HCT116 (cell line): ENCODE results near the gene MRPL20. TPM values are rescaled to one million over a fixed set of nuclear protein-coding genes. Genes with fewer than 3 reads are reported as not detected.
A peak's percentile ranks its signal among the peaks of the same experiment; 100 is the strongest.
"Not testable (repeated sequence)": the region's sequence is repeated elsewhere in the genome, so short reads cannot be mapped to it uniquely, and the experiment has no call there.

Source experiments
- ATAC-seq: fragments of 200-7000 bp; cut with Tn5 transposase; 2 replicates; pipeline ENCODE4 v1.9.1; 2020; ENCODE audit warnings: mild to moderate bottlenecking, moderate library complexity
- BruUV-seq: library from RNA; stranded (reverse); fragments of 400-500 nt; replicated peaks from 2 replicates; lab custom pipeline; 2021; lab: Mats Ljungman, UMichigan
- CTCF ChIA-PET: fragments of 300-600 bp; sonication (Branson Sonifier 250); formaldehyde crosslinking; loops from one replicate; lab custom pipeline; 2021; ENCODE audit warnings: antibody characterized with exemption; lab: Charles Lee
- POLR2A ChIA-PET: fragments of 300-600, 350-600 bp; sonication (Branson Sonifier 250); formaldehyde crosslinking; loops from one replicate; lab custom pipeline; 2021; ENCODE audit warnings: antibody characterized with exemption; lab: Charles Lee
- RAD21 ChIA-PET, 2 experiments: fragments of 300-600 bp; sonication (Branson Sonifier 250); formaldehyde crosslinking; loops; one replicate each; lab custom pipeline; 2023; ENCODE audit warnings: low total read pairs in 2 of 2; ENCODE audit not compliant: uncharacterized antibody in 2 of 2, unreplicated experiment in 2 of 2, low non-redundant PET in 1 of 2; lab: Charles Lee
- DNase-seq: peaks from one replicate; pipeline ENCODE4 v3.0.0-alpha.2; 2010; ENCODE audit warnings: low read depth, low spot score
- H2AFZ ChIP-seq: fragments of 200-600 bp; shearing (Covaris generic), sonication (generic); 2 replicates; pipeline ENCODE4 v1.6.1; 2017; ENCODE audit warnings: low read depth, mixed run types, mixed read lengths, antibody characterized with exemption, low read length; ENCODE audit not compliant: poor library complexity, severe bottlenecking
- H3K27ac ChIP-seq: 2 replicates; pipeline ENCODE4 v1.5.1; 2012; ENCODE audit warnings: low read depth, low read length
- H3K27me3 ChIP-seq: fragments of 200-600 bp; sonication (generic); 2 replicates; pipeline ENCODE4 v1.6.1; 2016; ENCODE audit warnings: mixed run types, low read length, mixed read lengths; ENCODE audit not compliant: insufficient read depth
- H3K36me3 ChIP-seq, 2 experiments: fragments of 200-500 bp in 1 of 2; fragments of 200-600 bp in 1 of 2; sonication (Bioruptor generic) in 1 of 2; sonication (generic) in 1 of 2; 2 replicates each; pipeline versions ENCODE4 v1.5.1 to v1.6.1; 2014 to 2016; ENCODE audit warnings: low read length in 2 of 2, inconsistent platforms in 1 of 2, mixed read lengths in 1 of 2, mixed run types in 1 of 2; ENCODE audit not compliant: insufficient read depth in 2 of 2, control insufficient read depth in 1 of 2
- H3K4me1 ChIP-seq, 2 experiments: fragments of 200-600 bp in 1 of 2; sonication (generic) in 1 of 2; 2 replicates each; pipeline versions ENCODE4 v1.5.1 to v1.6.1; 2012 to 2017; ENCODE audit warnings: low read length in 2 of 2, inconsistent platforms in 1 of 2, mild to moderate bottlenecking in 1 of 2, mixed read lengths in 1 of 2, mixed run types in 1 of 2, moderate library complexity in 1 of 2; ENCODE audit not compliant: insufficient read depth in 2 of 2, control insufficient read depth in 1 of 2
- H3K4me2 ChIP-seq: fragments of 200-600 bp; sonication (generic); 2 replicates; pipeline ENCODE4 v1.6.1; 2017; ENCODE audit warnings: mixed run types, low read length, mixed read lengths
- H3K4me3 ChIP-seq, 2 experiments: fragments of 200-600 bp in 1 of 2; sonication (generic) in 1 of 2; replicated peaks in 1 of 2; 2 replicates each; pipeline ENCODE4 v1.5.1; 2011 to 2016; ENCODE audit warnings: low read length in 2 of 2, control low read depth in 1 of 2, low read depth in 1 of 2, mild to moderate bottlenecking in 1 of 2, mixed read lengths in 1 of 2, mixed run types in 1 of 2
- H3K79me2 ChIP-seq: fragments of 200-600 bp; sonication (generic); 2 replicates; pipeline ENCODE4 v1.6.1; 2017; ENCODE audit warnings: mild to moderate bottlenecking, mixed run types, low read length, moderate library complexity, mixed read lengths; ENCODE audit not compliant: insufficient read depth
- H3K9ac ChIP-seq: fragments of 200-600 bp; sonication (generic); 2 replicates; pipeline ENCODE4 v1.6.1; 2016; ENCODE audit warnings: low read length, mixed read lengths
- H3K9me2 ChIP-seq: fragments of 200-600 bp; sonication (generic), shearing (Covaris generic); 2 replicates; pipeline ENCODE4 v1.6.1; 2017; ENCODE audit warnings: mixed run types, mild to moderate bottlenecking, moderate library complexity; ENCODE audit not compliant: insufficient read depth
- H3K9me3 ChIP-seq, 2 experiments: fragments of 200-500 bp in 1 of 2; fragments of 200-600 bp in 1 of 2; sonication (Bioruptor generic) in 1 of 2; sonication (generic) in 1 of 2; 2 replicates each; pipeline ENCODE4 v1.6.1; 2014 to 2017; ENCODE audit warnings: low read length in 2 of 2, mixed read lengths in 2 of 2, inconsistent platforms in 1 of 2, low read depth in 1 of 2, mild to moderate bottlenecking in 1 of 2, mixed run types in 1 of 2, moderate library complexity in 1 of 2; ENCODE audit not compliant: control insufficient read depth in 1 of 2, insufficient read depth in 1 of 2
- H4K20me1 ChIP-seq: fragments of 200-600 bp; sonication (generic), shearing (Covaris generic); 2 replicates; pipeline ENCODE4 v1.6.1; 2017; ENCODE audit warnings: mixed run types, mild to moderate bottlenecking, moderate library complexity; ENCODE audit not compliant: insufficient read depth
- CBX3 ChIP-seq: IDR thresholded peaks from 2 replicates; pipeline ENCODE4 v1.6.1; 2012; ENCODE audit warnings: low read depth
- CTCF ChIP-seq, 3 experiments: fragments of 200-600 bp in 1 of 3; sonication (generic) in 1 of 3; IDR thresholded peaks in 2 of 3; conservative IDR thresholded peaks in 1 of 3; 2 replicates each; pipeline ENCODE4 v1.5.1; 2012 to 2017; ENCODE audit warnings: low read depth in 2 of 3, low read length in 2 of 3, antibody characterized with exemption in 1 of 3, borderline replicate concordance in 1 of 3, control low read depth in 1 of 3, mild to moderate bottlenecking in 1 of 3, mixed read lengths in 1 of 3, mixed run types in 1 of 3, moderate library complexity in 1 of 3; ENCODE audit not compliant: insufficient read depth in 1 of 3
- EZH2 ChIP-seq: fragments of 200-600 bp; sonication (generic); IDR thresholded peaks from 2 replicates; pipeline ENCODE4 v1.6.1; 2017; ENCODE audit warnings: antibody characterized with exemption, mixed run types
- FOSL1 ChIP-seq: IDR thresholded peaks from 2 replicates; pipeline ENCODE4 v1.6.1; 2012; ENCODE audit warnings: low read depth
- RAD21 ChIP-seq: IDR thresholded peaks from 2 replicates; pipeline ENCODE4 v1.6.1; 2012; ENCODE audit warnings: low read depth, mild to moderate bottlenecking
- REST ChIP-seq: IDR thresholded peaks from 2 replicates; pipeline ENCODE4 v1.6.1; 2012; ENCODE audit warnings: low read depth
- SIN3A ChIP-seq: IDR thresholded peaks from 2 replicates; pipeline ENCODE4 v1.6.1; 2012; ENCODE audit warnings: low read depth
- SRF ChIP-seq: IDR thresholded peaks from 2 replicates; pipeline ENCODE4 v1.6.1; 2012; ENCODE audit warnings: low read depth
- TCF7L2 ChIP-seq: IDR thresholded peaks from 2 replicates; pipeline ENCODE4 v1.7.0; 2011; ENCODE audit warnings: borderline replicate concordance, inconsistent platforms; ENCODE audit not compliant: insufficient read depth, insufficient read length; ENCODE audit errors: extremely low read depth
- YY1 ChIP-seq: IDR thresholded peaks from 2 replicates; pipeline ENCODE4 v1.6.1; 2011; ENCODE audit warnings: low read length, low read depth, moderate library complexity, mild to moderate bottlenecking; ENCODE audit not compliant: insufficient replicate concordance; ENCODE audit errors: extremely low read depth
- ZFX ChIP-seq: fragments of 450-650 bp; IDR thresholded peaks from 2 replicates; pipeline ENCODE4 v1.6.1; 2017
- intact Hi-C: fragments of 100-400 bp; cut with micrococcal nuclease; formaldehyde crosslinking; loops from 2 replicates; pipeline ENCODE4 v1.10.0; 2022
- total RNA-seq: library from RNA; stranded (reverse); gene quantifications from one replicate; pipeline ENCODE4 v1.2.1, GENCODE V29; 2021; ENCODE audit not compliant: unreplicated experiment

The MRPL20 gene
- total RNA-seq, 1 experiment from 2014 or later = 131 TPM

- Histone ChIP-seq H3K4me1 (peaks cover 23 to 50% of the 10 kb centered on the region in 2 experiments), H3K27me3 (no peaks in the 10 kb centered on the region), H3K4me3 (no peak overlapping the region), H3K79me2 (peaks cover 85% of the 10 kb centered on the region), H2AFZ (no peak overlapping the region), H3K9me3 (no peaks in the 10 kb centered on the region), H4K20me1 (peaks cover 9% of the 10 kb centered on the region; the same call in 1 of the 2 replicates), H3K9me2 (no peaks in the 10 kb centered on the region), H3K27ac (no peak overlapping the region), H3K9ac (no peak overlapping the region), H3K36me3 (peaks cover 17 to 42% of the 10 kb centered on the region in 2 experiments), H3K4me2 (no peak overlapping the region)
- ChIA-PET CTCF (no interaction called here), RAD21 (no interaction called here), POLR2A (no interaction called here)
- intact Hi-C loops = loop anchor here (2.0 kb wide), 1 partner anchor 37 kb away; no protein-coding TSS in a partner anchor
- TF ChIP-seq SIN3A (no peak), CBX3 (no peak), RAD21 (no peak), FOSL1 (no peak), EZH2 (no peak), YY1 (no peak), REST (no peak), ZFX (no peak), SRF (no peak), CTCF (IDR thresholded peaks at IDR 0.05 in 2 of 3, conservative IDR thresholded peaks at IDR 0.05 in 1 of 3; ENCODE audit: borderline replicate concordance in 1 of 3, insufficient read depth in 1 of 3, low read depth in 2 of 3, low read length in 2 of 3) (no peak), TCF7L2 (no peak)
- BruUV-seq = no TSS peak
- ATAC-seq (no peak), DNase-seq (no peak)
Measured at GRCh38 chr1:1403653-1404052, 3.4 kb downstream of the MRPL20 start.

- intact Hi-C loops = loop anchor here (2.0 kb wide), 1 partner anchor 38 kb away; no protein-coding TSS in a partner anchor
- ATAC-seq, DNase-seq, H3K27me3 ChIP-seq, H3K4me3 ChIP-seq, POLR2A ChIA-PET, H3K4me2 ChIP-seq, BruUV-seq, H3K9ac ChIP-seq, H2AFZ ChIP-seq, H3K9me2 ChIP-seq, RAD21 ChIA-PET, H4K20me1 ChIP-seq, H3K9me3 ChIP-seq: not testable (repeated sequence)
- CTCF ChIA-PET = interaction anchor here (1.0 to 1.6 kb wide), 3 partner anchors 13 to 38 kb away, joined by 4 to 9 read pairs (median 5); partner anchors contain the start of gene AURKAIP1
- H3K4me1 ChIP-seq = peaks cover 19 to 49% of the 10 kb centered on the region in 2 experiments
- H3K79me2 ChIP-seq = peaks cover 85% of the 10 kb centered on the region
- H3K36me3 ChIP-seq = peaks cover 17 to 43% of the 10 kb centered on the region in 2 experiments
- 0 out of 2 replicates have a peak overlapping the region, but pooled peaks have one; percentile 86 for H3K27ac ChIP-seq
Measured at GRCh38 chr1:1402901-1403392, 4.1 kb downstream of the MRPL20 start.
